ENCODE data around the gene MSX1. TPM values are rescaled to one million over a fixed set of nuclear protein-coding genes. Genes with fewer than 3 reads are reported as not detected.
"Not testable (repeated sequence)": the region's sequence is repeated elsewhere in the genome, so short reads cannot be mapped to it uniquely, and the experiment has no call there.

The MSX1 gene
- total RNA-seq, 2 donors from 2014 or later = 0.25 to 0.53 TPM

DNA sequence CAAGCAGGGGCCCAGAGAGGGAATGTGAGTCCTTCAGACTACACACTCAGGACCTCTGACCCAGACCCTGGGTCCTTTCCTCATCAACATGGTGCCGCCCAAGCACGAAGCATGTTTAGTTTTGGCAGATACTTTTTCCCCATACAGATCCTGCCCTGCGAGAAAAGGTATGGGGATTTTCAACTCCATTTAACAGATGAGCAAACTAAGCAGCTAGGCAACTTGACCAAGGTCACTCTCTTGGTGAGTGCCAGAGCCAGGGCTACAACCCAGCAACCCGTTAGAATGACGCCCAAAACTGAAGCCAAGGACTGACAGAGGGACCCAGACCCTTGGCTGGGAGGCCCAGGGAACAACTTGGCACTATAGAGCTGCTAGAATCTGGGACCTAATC is 40.3 kb upstream of the MSX1 start:
- Histone ChIP-seq H3K4me3 (no peak overlapping the region), H3K4me1 (no peaks in the 10 kb centered on the region), H3K27ac (no peak overlapping the region), H3K27me3 (no peaks in the 10 kb centered on the region), H3K9ac (ENCODE audit: low read depth in 2 of 2, low read length in 2 of 2) (no peak overlapping the region), H3K9me3 (no peaks in the 10 kb centered on the region), H3K36me3 (no peaks in the 10 kb centered on the region)
- TF ChIP-seq, protein P1, sequence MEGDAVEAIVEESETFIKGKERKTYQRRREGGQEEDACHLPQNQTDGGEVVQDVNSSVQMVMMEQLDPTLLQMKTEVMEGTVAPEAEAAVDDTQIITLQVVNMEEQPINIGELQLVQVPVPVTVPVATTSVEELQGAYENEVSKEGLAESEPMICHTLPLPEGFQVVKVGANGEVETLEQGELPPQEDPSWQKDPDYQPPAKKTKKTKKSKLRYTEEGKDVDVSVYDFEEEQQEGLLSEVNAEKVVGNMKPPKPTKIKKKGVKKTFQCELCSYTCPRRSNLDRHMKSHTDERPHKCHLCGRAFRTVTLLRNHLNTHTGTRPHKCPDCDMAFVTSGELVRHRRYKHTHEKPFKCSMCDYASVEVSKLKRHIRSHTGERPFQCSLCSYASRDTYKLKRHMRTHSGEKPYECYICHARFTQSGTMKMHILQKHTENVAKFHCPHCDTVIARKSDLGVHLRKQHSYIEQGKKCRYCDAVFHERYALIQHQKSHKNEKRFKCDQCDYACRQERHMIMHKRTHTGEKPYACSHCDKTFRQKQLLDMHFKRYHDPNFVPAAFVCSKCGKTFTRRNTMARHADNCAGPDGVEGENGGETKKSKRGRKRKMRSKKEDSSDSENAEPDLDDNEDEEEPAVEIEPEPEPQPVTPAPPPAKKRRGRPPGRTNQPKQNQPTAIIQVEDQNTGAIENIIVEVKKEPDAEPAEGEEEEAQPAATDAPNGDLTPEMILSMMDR (IDR thresholded peaks at IDR 0.05) = no peak
- intact Hi-C loops (cut with DNase I) = no loop called here
- no peak for DNase-seq

DNA sequence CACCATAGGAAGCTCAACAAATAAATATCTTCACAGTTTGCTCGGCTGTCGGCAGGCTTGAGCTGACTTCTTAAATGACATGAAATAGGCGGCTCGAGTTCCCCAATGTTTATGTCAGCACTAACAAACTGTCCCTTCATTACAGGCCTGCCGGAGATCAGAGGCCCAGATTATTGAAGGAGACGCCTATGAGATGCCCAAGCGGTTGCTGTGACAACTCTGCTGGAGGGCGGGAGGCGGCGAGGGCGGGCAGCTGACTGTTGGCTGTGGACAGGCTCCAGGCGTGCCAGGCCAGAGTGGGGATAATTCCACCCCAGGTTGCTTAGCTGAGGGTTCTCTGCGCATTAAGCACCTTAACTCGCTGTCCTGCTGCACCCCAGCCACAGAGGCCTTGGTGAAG is 39.2 kb upstream of the MSX1 start:
- no peak overlapping the region for H3K27ac ChIP-seq
- no peaks in the 10 kb centered on the region for H3K27me3 ChIP-seq
- H3K4me1 ChIP-seq = no peaks in the 10 kb centered on the region
- H3K9ac ChIP-seq (ENCODE audit: low read depth in 2 of 2, low read length in 2 of 2) = no peak overlapping the region
- no peak for DNase-seq
- H3K4me3 ChIP-seq = no peak overlapping the region
- H3K36me3 ChIP-seq = no peaks in the 10 kb centered on the region
- H3K9me3 ChIP-seq = no peaks in the 10 kb centered on the region
- intact Hi-C loops (cut with DNase I) = no loop called here
- TF ChIP-seq, protein P1 (IDR thresholded peaks at IDR 0.05) = no peak

DNA sequence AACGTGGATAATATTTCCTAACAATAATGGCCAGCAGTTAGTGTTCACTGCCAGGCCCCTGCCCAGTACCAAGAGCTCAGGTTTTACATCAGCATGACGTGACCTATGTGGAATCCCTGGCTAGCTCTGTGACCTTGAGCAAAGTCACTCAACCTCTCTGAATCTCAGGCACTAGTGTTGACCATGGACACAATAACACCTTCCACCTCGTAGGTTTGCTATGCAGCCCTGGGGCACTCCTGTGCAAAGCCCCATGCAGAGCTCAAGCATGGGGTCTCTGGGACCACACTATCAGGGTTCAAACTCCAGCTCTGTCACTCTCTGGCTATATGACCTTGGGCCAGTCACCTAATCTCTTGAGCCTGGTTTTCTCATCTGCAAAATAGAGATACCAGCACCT is 38.7 kb upstream of the MSX1 start:
- H3K4me3 ChIP-seq = no peak overlapping the region
- no peak for DNase-seq
- H3K9me3 ChIP-seq = no peaks in the 10 kb centered on the region
- no peak overlapping the region for H3K27ac ChIP-seq
- intact Hi-C loops (cut with DNase I) = no loop called here
- H3K9ac ChIP-seq (ENCODE audit: low read depth in 2 of 2, low read length in 2 of 2) = no peak overlapping the region
- H3K27me3 ChIP-seq = no peaks in the 10 kb centered on the region
- no peaks in the 10 kb centered on the region for H3K36me3 ChIP-seq
- TF ChIP-seq, protein P1 (IDR thresholded peaks at IDR 0.05) = no peak
- no peaks in the 10 kb centered on the region for H3K4me1 ChIP-seq

DNA sequence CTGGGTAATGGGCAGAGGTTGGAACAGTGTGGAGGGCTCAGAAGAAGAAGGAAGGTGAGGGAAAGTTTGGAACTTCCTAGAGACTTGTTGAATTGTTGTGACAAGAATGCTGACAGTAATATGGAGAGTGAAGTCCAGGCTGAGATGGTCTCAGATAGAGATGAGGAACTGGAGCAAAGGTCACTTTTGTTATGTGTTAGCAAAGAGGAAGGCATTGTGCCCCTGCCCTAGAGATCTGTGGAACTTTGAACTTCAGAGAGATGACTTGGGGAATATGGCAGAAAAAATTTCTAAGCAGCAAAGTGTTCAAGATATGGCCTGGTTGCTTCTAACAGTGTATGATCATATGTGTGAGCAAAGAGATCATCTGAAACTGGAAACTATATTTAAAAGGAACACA is 37.9 kb upstream of the MSX1 start:
- no peak for DNase-seq
- intact Hi-C loops (cut with DNase I) = no loop called here
- no peak overlapping the region for H3K27ac ChIP-seq

DNA sequence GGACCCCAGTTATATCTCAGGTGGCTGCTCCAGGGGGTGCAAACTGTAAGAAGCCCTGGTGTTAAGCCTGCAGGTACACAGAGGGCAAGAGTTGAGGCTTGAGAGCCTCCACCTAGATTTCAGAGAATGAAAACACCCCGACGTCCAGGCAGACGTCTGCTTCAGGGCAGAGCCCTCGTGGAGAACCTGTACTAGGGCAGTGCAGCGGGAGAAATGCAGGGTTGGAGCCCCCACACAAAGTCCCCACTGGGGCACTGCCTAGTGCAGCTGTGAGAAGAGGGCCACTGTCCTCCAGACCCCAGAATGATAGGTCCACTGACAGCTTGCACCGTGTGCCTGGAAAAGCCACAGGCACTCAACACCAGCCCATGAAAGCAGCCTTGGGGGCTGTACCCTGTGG is 37.2 kb upstream of the MSX1 start:
- H3K27ac ChIP-seq; H3K9me3 ChIP-seq; H3K9ac ChIP-seq (ENCODE audit: low read depth in 2 of 2, low read length in 2 of 2); H3K36me3 ChIP-seq; H3K4me3 ChIP-seq; intact Hi-C loops (cut with DNase I); H3K4me1 ChIP-seq; H3K27me3 ChIP-seq; DNase-seq: not testable (repeated sequence)

More for the DNA sequence above, 37.9 kb upstream of the MSX1 start:
- H3K27me3 ChIP-seq = no peaks in the 10 kb centered on the region
- no peaks in the 10 kb centered on the region for H3K9me3 ChIP-seq
- no peaks in the 10 kb centered on the region for H3K36me3 ChIP-seq
- H3K4me3 ChIP-seq = no peak overlapping the region
- H3K4me1 ChIP-seq = no peaks in the 10 kb centered on the region
- no peak overlapping the region for H3K9ac ChIP-seq (ENCODE audit: low read depth in 2 of 2, low read length in 2 of 2)
- TF ChIP-seq, protein P1 (IDR thresholded peaks at IDR 0.05) = no peak

DNA sequence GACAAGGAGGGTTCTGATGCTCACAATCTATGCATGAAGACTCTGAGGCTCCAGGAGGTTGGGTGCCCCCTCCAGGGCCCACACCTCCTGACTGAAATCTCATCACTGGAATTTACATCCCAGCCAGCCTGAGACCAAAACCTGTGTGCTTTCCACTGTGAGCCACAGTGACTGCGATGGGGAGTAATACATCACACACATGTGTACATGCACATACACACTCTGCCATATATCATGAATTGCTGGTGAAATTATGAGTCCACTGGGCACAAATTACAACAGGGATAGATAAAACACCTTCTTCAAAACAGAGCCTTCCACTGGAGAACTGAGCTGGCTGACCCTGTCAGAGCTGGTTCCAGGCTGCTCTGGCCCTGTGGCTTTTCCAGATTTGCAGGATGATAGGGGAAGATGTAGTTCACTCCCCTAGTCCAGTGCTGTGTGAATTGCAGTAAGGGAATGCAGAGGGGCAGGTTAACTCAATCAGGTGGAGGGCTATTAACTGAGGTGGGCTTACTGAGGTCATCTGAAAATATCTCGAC is 35.8 kb upstream of the MSX1 start:
- no peak for DNase-seq
- Histone ChIP-seq H3K36me3 (no peaks in the 10 kb centered on the region), H3K4me1 (no peaks in the 10 kb centered on the region), H3K27me3 (no peaks in the 10 kb centered on the region), H3K9me3 (no peaks in the 10 kb centered on the region), H3K9ac (ENCODE audit: low read depth in 2 of 2, low read length in 2 of 2) (no peak overlapping the region), H3K4me3 (no peak overlapping the region), H3K27ac (no peak overlapping the region)
- intact Hi-C loops (cut with DNase I) = no loop called here
- TF ChIP-seq, protein P1 (IDR thresholded peaks at IDR 0.05) = no peak

All from colonic mucosa (tissue), 4 donors.